Dermis lymphatic vessel endothelial cell (primary cell): ENCODE results near the gene RHOU. TPM values are rescaled to one million over a fixed set of nuclear protein-coding genes. Genes with fewer than 3 reads are reported as not detected.

Experiments
- total RNA-seq: library from RNA; depleted of rRNA; stranded (reverse); fragments of >200 nt; gene quantifications from 2 replicates; pipeline ENCODE4 v1.2.1, GENCODE V29; 2014

The RHOU gene
- 33.5 and 69.4 TPM in 2 replicates for total RNA-seq

GRCh38 chr1:228734881-228735801 lies at the start of gene RHOU:
Gene RHOU, plus strand, starts transcription at chr1:228735479. Its CDS starts 264 bp downstream, at chr1:228735743.

Other genes starting within 250 kb of the RHOU start
- gene RNF187, start 248.1 kb upstream of the RHOU start, total RNA-seq, result 34.0 and 34.9 TPM in 2 replicates